WERI-Rb-1 (cell line): ENCODE measurements around the gene RPL36A.

ENCODE experiments used
- DNase-seq: peaks from one replicate; pipeline ENCODE4 v3.0.0-alpha.2; 2020
- H3K27ac ChIP-seq: fragments of 250-450 bp; sonication (Bioruptor Pico); 2 replicates; pipeline ENCODE4 v1.5.1; 2020; ENCODE audit warnings: mild to moderate bottlenecking, moderate library complexity
- H3K27me3 ChIP-seq: fragments of 250-450 bp; sonication (Bioruptor Pico); 2 replicates; pipeline ENCODE4 v1.5.1; 2021; ENCODE audit warnings: mild to moderate bottlenecking, low read depth, moderate library complexity; ENCODE audit not compliant: insufficient read depth, severe bottlenecking
- H3K36me3 ChIP-seq: fragments of 250-450 bp; sonication (Bioruptor Pico); 2 replicates; pipeline ENCODE4 v1.5.1; 2020; ENCODE audit warnings: mild to moderate bottlenecking, moderate library complexity
- H3K4me3 ChIP-seq: 2 replicates; pipeline ENCODE4 v1.5.1; 2011; ENCODE audit warnings: low read depth, mild to moderate bottlenecking, control low read depth, low read length
- H3K9me3 ChIP-seq: fragments of 250-450 bp; sonication (Bioruptor Pico); 2 replicates; pipeline ENCODE4 v1.5.1; 2021; ENCODE audit warnings: mild to moderate bottlenecking, moderate library complexity; ENCODE audit not compliant: severe bottlenecking
- TF ChIP-seq, protein P1 (sequence below): IDR thresholded peaks from 2 replicates; pipeline ENCODE4 v1.5.1; 2011; ENCODE audit warnings: low read depth, mild to moderate bottlenecking, control low read depth, inconsistent platforms, low read length

RPL36A gene

DNA sequence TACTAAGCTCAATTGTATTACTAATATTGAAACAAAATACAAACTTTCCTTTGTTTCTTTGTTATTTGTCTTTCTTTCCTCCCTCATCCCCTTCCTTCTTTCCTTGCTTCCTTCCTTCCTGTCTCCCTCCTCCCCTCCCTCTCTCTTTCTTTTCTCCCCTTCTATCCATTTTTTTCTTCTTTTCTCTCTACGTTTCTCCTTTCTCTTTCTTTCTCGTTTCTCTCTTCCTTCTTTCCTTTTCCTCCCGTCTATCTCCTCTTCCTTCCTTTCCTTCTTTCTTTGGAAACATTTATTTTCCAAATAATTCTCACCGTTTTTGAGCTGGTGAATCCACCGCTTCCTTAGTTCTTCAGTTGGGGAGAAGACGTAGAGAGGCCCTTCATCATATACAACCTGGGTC, 21.1 kb upstream of the RPL36A start:
- Histone ChIP-seq H3K27ac (no peak overlapping the region), H3K9me3 (no peaks in the 10 kb centered on the region), H3K36me3 (no peaks in the 10 kb centered on the region), H3K4me3 (no peak overlapping the region), H3K27me3 (peaks cover 29% of the 10 kb centered on the region)
- TF ChIP-seq, protein P1, sequence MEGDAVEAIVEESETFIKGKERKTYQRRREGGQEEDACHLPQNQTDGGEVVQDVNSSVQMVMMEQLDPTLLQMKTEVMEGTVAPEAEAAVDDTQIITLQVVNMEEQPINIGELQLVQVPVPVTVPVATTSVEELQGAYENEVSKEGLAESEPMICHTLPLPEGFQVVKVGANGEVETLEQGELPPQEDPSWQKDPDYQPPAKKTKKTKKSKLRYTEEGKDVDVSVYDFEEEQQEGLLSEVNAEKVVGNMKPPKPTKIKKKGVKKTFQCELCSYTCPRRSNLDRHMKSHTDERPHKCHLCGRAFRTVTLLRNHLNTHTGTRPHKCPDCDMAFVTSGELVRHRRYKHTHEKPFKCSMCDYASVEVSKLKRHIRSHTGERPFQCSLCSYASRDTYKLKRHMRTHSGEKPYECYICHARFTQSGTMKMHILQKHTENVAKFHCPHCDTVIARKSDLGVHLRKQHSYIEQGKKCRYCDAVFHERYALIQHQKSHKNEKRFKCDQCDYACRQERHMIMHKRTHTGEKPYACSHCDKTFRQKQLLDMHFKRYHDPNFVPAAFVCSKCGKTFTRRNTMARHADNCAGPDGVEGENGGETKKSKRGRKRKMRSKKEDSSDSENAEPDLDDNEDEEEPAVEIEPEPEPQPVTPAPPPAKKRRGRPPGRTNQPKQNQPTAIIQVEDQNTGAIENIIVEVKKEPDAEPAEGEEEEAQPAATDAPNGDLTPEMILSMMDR = no peak
- no peak for DNase-seq

DNA sequence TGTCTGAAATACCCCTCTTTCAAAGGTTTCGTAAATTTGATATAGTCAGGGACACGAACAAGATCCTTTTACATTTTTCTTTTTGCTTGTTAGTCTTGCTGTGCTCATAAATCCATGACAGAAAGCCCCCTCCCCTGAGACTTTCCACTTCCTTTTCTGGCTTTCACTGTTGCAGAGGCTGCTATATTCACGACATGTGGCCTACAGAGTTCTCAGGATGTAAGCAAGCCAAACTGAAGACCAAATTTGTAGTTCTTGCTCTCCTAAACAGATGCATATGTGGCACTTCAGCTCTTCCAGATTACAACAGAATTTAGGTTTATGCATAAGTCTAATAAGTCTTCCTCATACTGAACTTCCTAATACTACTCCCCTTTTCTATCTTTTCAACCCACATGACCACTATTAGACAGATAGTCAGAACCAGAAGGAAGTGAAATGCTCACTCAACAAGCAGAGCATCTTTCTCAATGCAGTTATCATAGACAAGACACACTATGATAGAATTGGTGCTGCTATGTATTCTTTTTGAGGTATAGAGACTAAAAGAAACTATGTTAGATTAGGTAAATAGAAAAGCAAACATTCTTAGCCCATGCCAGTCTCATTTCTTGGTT, 19.8 kb upstream of the RPL36A start:
- Histone ChIP-seq H3K27me3 (peaks cover 29% of the 10 kb centered on the region), H3K36me3 (no peaks in the 10 kb centered on the region), H3K9me3 (no peaks in the 10 kb centered on the region), H3K27ac (no peak overlapping the region), H3K4me3 (no peak overlapping the region)
- TF ChIP-seq, protein P1 = no peak
- DNase-seq = no peak

DNA sequence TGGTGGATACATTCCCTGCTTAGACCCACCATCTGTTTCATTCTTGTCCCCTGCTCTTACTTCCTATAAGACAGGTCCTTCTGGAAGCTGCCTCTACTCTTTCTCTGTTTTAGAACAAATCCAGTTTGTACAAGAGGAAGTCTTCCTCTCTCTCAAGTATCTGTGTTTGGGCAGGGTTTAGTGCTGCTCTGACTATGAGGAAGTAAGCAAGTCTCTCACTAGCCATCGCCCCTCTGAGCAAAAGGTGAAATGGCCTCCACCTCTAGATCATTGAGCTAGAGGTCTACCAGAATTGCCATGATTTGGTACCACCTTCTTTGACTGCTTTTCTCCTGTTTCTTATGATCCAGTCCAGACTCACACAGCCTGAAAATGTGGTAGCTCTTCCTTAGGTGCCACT, 13.3 kb upstream of the RPL36A start:
- H3K27ac ChIP-seq = no peak overlapping the region
- no peak overlapping the region for H3K4me3 ChIP-seq
- H3K36me3 ChIP-seq = no peaks in the 10 kb centered on the region
- TF ChIP-seq, protein P1 = no peak
- peaks cover 13% of the 10 kb centered on the region for H3K27me3 ChIP-seq
- no peaks in the 10 kb centered on the region for H3K9me3 ChIP-seq
- no peak for DNase-seq

DNA sequence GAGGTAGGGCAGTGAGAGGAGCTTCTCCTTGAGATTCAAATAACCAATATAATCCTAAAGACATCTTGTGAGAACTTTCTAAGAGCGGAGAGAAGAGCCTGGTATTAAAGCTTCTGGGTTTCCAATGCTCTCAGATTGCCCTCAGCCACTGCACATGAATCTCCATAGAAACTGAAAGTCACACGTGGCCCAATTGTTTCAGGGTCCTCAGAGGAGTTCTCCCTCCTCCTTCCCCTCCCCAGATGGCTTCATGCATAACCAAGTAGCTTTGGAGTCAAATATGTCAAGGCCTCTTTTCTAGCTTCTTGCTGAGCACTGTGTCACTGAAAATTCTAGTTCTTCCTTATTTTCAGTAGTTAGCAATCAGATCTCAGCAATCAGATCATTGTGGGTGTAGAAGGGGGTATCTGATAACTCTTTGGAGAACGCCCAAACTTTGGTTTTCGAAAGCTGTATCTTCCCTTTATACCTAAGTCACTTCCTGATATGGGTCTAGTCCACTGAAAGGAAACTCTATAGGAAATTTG, 7.1 kb upstream of the RPL36A start:
- H3K27me3 ChIP-seq = peaks cover 14% of the 10 kb centered on the region
- no peak overlapping the region for H3K4me3 ChIP-seq
- no peaks in the 10 kb centered on the region for H3K9me3 ChIP-seq
- H3K27ac ChIP-seq = no peak overlapping the region
- TF ChIP-seq, protein P1 = no peak
- DNase-seq = no peak
- no peaks in the 10 kb centered on the region for H3K36me3 ChIP-seq

DNA sequence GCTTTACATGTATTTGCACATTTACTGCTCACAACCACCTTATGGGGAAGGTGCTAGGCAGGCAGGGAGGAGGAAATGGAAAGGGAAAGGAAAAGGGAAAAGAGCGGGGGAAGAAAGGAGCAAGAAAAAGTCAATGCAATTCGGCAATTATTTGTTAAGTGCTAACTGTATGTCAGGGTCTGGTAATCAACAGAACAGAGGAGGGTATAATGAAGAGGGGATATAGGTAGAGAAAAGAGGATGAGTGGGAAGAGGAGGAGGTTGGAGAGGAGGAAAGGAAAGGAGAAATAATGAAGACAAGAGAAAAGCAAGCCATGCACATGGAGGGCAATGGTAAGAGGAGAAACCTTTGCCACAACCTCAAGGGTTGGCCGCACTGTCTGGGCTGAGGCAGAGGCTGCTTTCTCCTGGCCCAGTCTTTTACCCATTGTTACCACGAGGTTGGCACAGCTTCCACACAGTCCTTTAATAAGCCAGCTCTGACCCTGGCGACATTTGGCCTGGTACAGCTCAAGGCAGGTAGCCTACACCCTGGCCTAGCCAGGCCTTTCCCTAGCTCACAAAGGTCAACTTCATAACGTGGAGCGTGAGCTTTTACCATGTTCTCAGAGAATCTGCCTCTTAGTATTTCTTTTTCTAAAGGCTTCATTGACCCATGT, 5.7 kb upstream of the RPL36A start:
- no peaks in the 10 kb centered on the region for H3K9me3 ChIP-seq
- H3K4me3 ChIP-seq = no peak overlapping the region
- no peak overlapping the region for H3K27ac ChIP-seq
- TF ChIP-seq, protein P1 = no peak
- H3K36me3 ChIP-seq = no peaks in the 10 kb centered on the region
- H3K27me3 ChIP-seq = peaks cover 14% of the 10 kb centered on the region
- DNase-seq = no peak
